ENCODE measurements around the gene PTPRK. TPM values are rescaled to one million over a fixed set of nuclear protein-coding genes. Genes with fewer than 3 reads are reported as not detected.
A peak's percentile ranks its signal among the peaks of the same experiment; 100 is the strongest.
"Not testable (repeated sequence)": the region's sequence is repeated elsewhere in the genome, so short reads cannot be mapped to it uniquely, and the experiment has no call there.

Gene PTPRK
- total RNA-seq, 5 donors from 2014 or later (not counting 1 experiment from before 2014, with no cell fraction given), result 2.1 to 11.1 (median 7.3) TPM

- Histone ChIP-seq H3K4me1 (ENCODE audit: control insufficient read depth in 1 of 2, extremely low read depth in 1 of 2, insufficient read depth in 2 of 2, low read length in 2 of 2) (peaks cover 0 to 4% of the 10 kb centered on the region in 2 experiments), H3K36me3 (ENCODE audit: control insufficient read depth in 2 of 2, extremely low read depth in 1 of 2, insufficient read depth in 1 of 2, low read length in 1 of 2) (no peaks in the 10 kb centered on the region), H3K27me3 (replicated peaks in 1 of 2; ENCODE audit: control insufficient read depth in 2 of 2, extremely low read depth in 1 of 2, insufficient read depth in 2 of 2, low read length in 1 of 2) (no peaks in the 10 kb centered on the region), H3K4me3 (ENCODE audit: control insufficient read depth in 1 of 2, extremely low read depth in 1 of 2, low read length in 1 of 2) (no peak overlapping the region), H3K9me3 (no peaks in the 10 kb centered on the region), H3K27ac (ENCODE audit: low read length) (no peak overlapping the region)
- peaks cover 0 to 2% of the 10 kb centered on the region in 2 donors for H3K27me3 Mint-ChIP-seq
- DNase-seq (no peak), ATAC-seq (replicated peaks in 1 of 4) (no peak)
- no peaks in the 10 kb centered on the region for H3K36me3 Mint-ChIP-seq
- H3K4me1 Mint-ChIP-seq, result peaks cover 2 to 6% (median 2%) of the 10 kb centered on the region in 3 donors
- H3K9me3 Mint-ChIP-seq, result no peaks in the 10 kb centered on the region
- 100% methylated on average over 1 of the region's 2 CpGs for WGBS (ENCODE audit: insufficient coverage)
- no peak overlapping the region for H3K4me3 Mint-ChIP-seq
- no peak overlapping the region for H3K27ac Mint-ChIP-seq
- ChIA-PET CTCF (no interaction called here), POLR2A (no interaction called here)
Measured at GRCh38 chr6:128487055-128487454, 33.3 kb downstream of the PTPRK start.

- H3K36me3 Mint-ChIP-seq; H3K4me1 ChIP-seq (ENCODE audit: control insufficient read depth in 1 of 2, extremely low read depth in 1 of 2, insufficient read depth in 2 of 2, low read length in 2 of 2); H3K36me3 ChIP-seq (ENCODE audit: control insufficient read depth in 2 of 2, extremely low read depth in 1 of 2, insufficient read depth in 1 of 2, low read length in 1 of 2); H3K9me3 Mint-ChIP-seq; H3K4me1 Mint-ChIP-seq; H3K27me3 ChIP-seq (replicated peaks in 1 of 2; ENCODE audit: control insufficient read depth in 2 of 2, extremely low read depth in 1 of 2, insufficient read depth in 2 of 2, low read length in 1 of 2); CTCF ChIA-PET; DNase-seq; H3K4me3 ChIP-seq (ENCODE audit: control insufficient read depth in 1 of 2, extremely low read depth in 1 of 2, low read length in 1 of 2); POLR2A ChIA-PET; H3K27me3 Mint-ChIP-seq; H3K27ac ChIP-seq (ENCODE audit: low read length); H3K27ac Mint-ChIP-seq; ATAC-seq (replicated peaks in 1 of 4); H3K4me3 Mint-ChIP-seq; H3K9me3 ChIP-seq: not testable (repeated sequence)
- 60% methylated on average over 1 of the region's 1 CpG for WGBS (ENCODE audit: insufficient coverage)
Measured at GRCh38 chr6:128486580-128486979, 33.8 kb downstream of the PTPRK start.

- ChIA-PET CTCF (no interaction called here), POLR2A (interaction anchor here in 1 of 2 donors (0.6 kb wide), 1 partner anchor 592 kb away, joined by 7 read pairs; no protein-coding TSS in a partner anchor)
- no peak overlapping the region for H3K4me3 ChIP-seq (ENCODE audit: control insufficient read depth in 1 of 2, extremely low read depth in 1 of 2, low read length in 1 of 2)
- no peaks in the 10 kb centered on the region for H3K36me3 Mint-ChIP-seq
- no peak overlapping the region for H3K4me3 Mint-ChIP-seq
- H3K27me3 ChIP-seq (replicated peaks in 1 of 2; ENCODE audit: control insufficient read depth in 2 of 2, extremely low read depth in 1 of 2, insufficient read depth in 2 of 2, low read length in 1 of 2), result no peaks in the 10 kb centered on the region
- H3K27ac Mint-ChIP-seq, result no peak overlapping the region
- ATAC-seq (replicated peaks in 1 of 4), result no peak
- H3K36me3 ChIP-seq (ENCODE audit: control insufficient read depth in 2 of 2, extremely low read depth in 1 of 2, insufficient read depth in 1 of 2, low read length in 1 of 2), result no peaks in the 10 kb centered on the region
- H3K27ac ChIP-seq (ENCODE audit: low read length), result no peak overlapping the region
- no peaks in the 10 kb centered on the region for H3K27me3 Mint-ChIP-seq
- DNase-seq, result no peak
- WGBS (ENCODE audit: insufficient coverage), result 67% methylated on average over 3 of the region's 5 CpGs
- H3K4me1 ChIP-seq (ENCODE audit: control insufficient read depth in 1 of 2, extremely low read depth in 1 of 2, insufficient read depth in 2 of 2, low read length in 2 of 2), result peaks cover 4 to 7% of the 10 kb centered on the region in 2 experiments
- no peaks in the 10 kb centered on the region for H3K9me3 Mint-ChIP-seq
- H3K4me1 Mint-ChIP-seq, result peaks cover 4 to 6% (median 5%) of the 10 kb centered on the region in 3 donors
- H3K9me3 ChIP-seq, result no peaks in the 10 kb centered on the region
Measured at GRCh38 chr6:128483472-128484135, 36.8 kb downstream of the PTPRK start.

GRCh38 chr6:128482642-128483041, 37.8 kb downstream of the PTPRK start:
- Mint-ChIP-seq H3K27me3 (no peaks in the 10 kb centered on the region), H3K9me3 (no peaks in the 10 kb centered on the region), H3K36me3 (no peaks in the 10 kb centered on the region), H3K4me1 (peaks cover 11 to 16% (median 13%) of the 10 kb centered on the region in 3 donors), H3K4me3 (no peak overlapping the region), H3K27ac (no peak overlapping the region)
- Histone ChIP-seq H3K4me1 (ENCODE audit: control insufficient read depth in 1 of 2, extremely low read depth in 1 of 2, insufficient read depth in 2 of 2, low read length in 2 of 2) (peaks cover 4 to 9% of the 10 kb centered on the region in 2 experiments), H3K4me3 (ENCODE audit: control insufficient read depth in 1 of 2, extremely low read depth in 1 of 2, low read length in 1 of 2) (no peak overlapping the region), H3K9me3 (no peaks in the 10 kb centered on the region), H3K36me3 (ENCODE audit: control insufficient read depth in 2 of 2, extremely low read depth in 1 of 2, insufficient read depth in 1 of 2, low read length in 1 of 2) (no peaks in the 10 kb centered on the region), H3K27ac (ENCODE audit: low read length) (no peak overlapping the region), H3K27me3 (replicated peaks in 1 of 2; ENCODE audit: control insufficient read depth in 2 of 2, extremely low read depth in 1 of 2, insufficient read depth in 2 of 2, low read length in 1 of 2) (no peaks in the 10 kb centered on the region)
- WGBS (ENCODE audit: insufficient coverage), result no CpG with 5 or more reads among the region's 3 CpGs
- ATAC-seq (replicated peaks in 1 of 4), result no peak
- ChIA-PET CTCF (no interaction called here), POLR2A (interaction anchor here (0.5 to 0.6 kb wide), 2 partner anchors 591 to 699 kb away, joined by 3 to 7 read pairs; no protein-coding TSS in a partner anchor)
- DNase-seq, result no peak

GRCh38 chr6:128479991-128480390, 40.4 kb downstream of the PTPRK start:
- DNase-seq (no peak), ATAC-seq (replicated peaks in 1 of 4) (no peak)
- Mint-ChIP-seq H3K27me3 (no peaks in the 10 kb centered on the region), H3K27ac (no peak overlapping the region), H3K4me1 (peaks cover 11 to 17% (median 13%) of the 10 kb centered on the region in 3 donors), H3K9me3 (no peaks in the 10 kb centered on the region), H3K4me3 (no peak overlapping the region), H3K36me3 (no peaks in the 10 kb centered on the region)
- POLR2A ChIA-PET, result no interaction called here
- WGBS (ENCODE audit: insufficient coverage), result 100% methylated on average over 3 of the region's 4 CpGs
- Histone ChIP-seq H3K4me1 (ENCODE audit: control insufficient read depth in 1 of 2, extremely low read depth in 1 of 2, insufficient read depth in 2 of 2, low read length in 2 of 2) (peaks cover 4 to 5% of the 10 kb centered on the region in 2 experiments), H3K4me3 (ENCODE audit: control insufficient read depth in 1 of 2, extremely low read depth in 1 of 2, low read length in 1 of 2) (no peak overlapping the region), H3K36me3 (ENCODE audit: control insufficient read depth in 2 of 2, extremely low read depth in 1 of 2, insufficient read depth in 1 of 2, low read length in 1 of 2) (no peaks in the 10 kb centered on the region), H3K9me3 (no peaks in the 10 kb centered on the region), H3K27me3 (replicated peaks in 1 of 2; ENCODE audit: control insufficient read depth in 2 of 2, extremely low read depth in 1 of 2, insufficient read depth in 2 of 2, low read length in 1 of 2) (no peaks in the 10 kb centered on the region), H3K27ac (ENCODE audit: low read length) (no peak overlapping the region)
- CTCF ChIA-PET, result interaction anchor here in 1 of 2 donors (0.6 kb wide), 1 partner anchor 1879 kb away, joined by 3 read pairs; no protein-coding TSS in a partner anchor

- peaks cover 11 to 17% (median 13%) of the 10 kb centered on the region in 3 donors for H3K4me1 Mint-ChIP-seq
- Histone ChIP-seq H3K36me3 (ENCODE audit: control insufficient read depth in 2 of 2, extremely low read depth in 1 of 2, insufficient read depth in 1 of 2, low read length in 1 of 2) (no peaks in the 10 kb centered on the region), H3K27ac (ENCODE audit: low read length) (no peak overlapping the region), H3K4me1 (ENCODE audit: control insufficient read depth in 1 of 2, extremely low read depth in 1 of 2, insufficient read depth in 2 of 2, low read length in 2 of 2) (peaks cover 4 to 5% of the 10 kb centered on the region in 2 experiments), H3K4me3 (ENCODE audit: control insufficient read depth in 1 of 2, extremely low read depth in 1 of 2, low read length in 1 of 2) (peak overlapping the region in 1 of 2 donors; percentile 19), H3K27me3 (replicated peaks in 1 of 2; ENCODE audit: control insufficient read depth in 2 of 2, extremely low read depth in 1 of 2, insufficient read depth in 2 of 2, low read length in 1 of 2) (no peaks in the 10 kb centered on the region), H3K9me3 (no peaks in the 10 kb centered on the region)
- H3K36me3 Mint-ChIP-seq, result no peaks in the 10 kb centered on the region
- no peak for ATAC-seq (replicated peaks in 1 of 4)
- POLR2A ChIA-PET, result no interaction called here
- no CpG with 5 or more reads among the region's 2 CpGs for WGBS (ENCODE audit: insufficient coverage)
- no peak overlapping the region for H3K27ac Mint-ChIP-seq
- peak overlapping the region; percentile 73 to 76 (median 76) for H3K4me3 Mint-ChIP-seq
- DNase-seq, result no peak
- CTCF ChIA-PET, result interaction anchor here (0.6 to 1.0 kb wide), 2 partner anchors 20 to 1880 kb away, joined by 3 read pairs; no protein-coding TSS in a partner anchor
- no peaks in the 10 kb centered on the region for H3K27me3 Mint-ChIP-seq
- H3K9me3 Mint-ChIP-seq, result no peaks in the 10 kb centered on the region
Measured at GRCh38 chr6:128479048-128479666, 41.2 kb downstream of the PTPRK start.
